Neural crest cell (in vitro differentiated cells): ENCODE measurements around the gene HOXC13. TPM values are rescaled to one million over a fixed set of nuclear protein-coding genes. Genes with fewer than 3 reads are reported as not detected.

Source experiments
- DNase-seq: peaks from one replicate; pipeline ENCODE4 v3.0.0; 2021; ENCODE audit warnings: low read depth, mixed read lengths, low spot score
- H3K27ac Mint-ChIP-seq: one replicate; pipeline ENCODE4 v1.8.0; 2021; ENCODE audit warnings: mild to moderate bottlenecking, mixed read lengths; ENCODE audit not compliant: unreplicated experiment
- H3K27me3 Mint-ChIP-seq: 2 replicates; pipeline ENCODE4 v1.8.0; 2021; ENCODE audit warnings: low read depth, mild to moderate bottlenecking, mixed read lengths
- H3K36me3 Mint-ChIP-seq: 2 replicates; pipeline ENCODE4 v1.8.0; 2021; ENCODE audit warnings: low read depth, mild to moderate bottlenecking, mixed read lengths
- H3K4me1 Mint-ChIP-seq: 2 replicates; pipeline ENCODE4 v1.8.0; 2021; ENCODE audit warnings: mixed read lengths
- H3K4me3 Mint-ChIP-seq: one replicate; pipeline ENCODE4 v1.8.0; 2021; ENCODE audit warnings: mild to moderate bottlenecking, mixed read lengths
- H3K9me3 Mint-ChIP-seq: 2 replicates; pipeline ENCODE4 v1.8.0; 2021; ENCODE audit warnings: mixed read lengths
- CTCF ChIP-seq: fragments of 200-600 bp; sonication (generic); conservative IDR thresholded peaks from 2 replicates; pipeline ENCODE4 v1.5.0; 2021; ENCODE audit warnings: antibody characterized with exemption, mild to moderate bottlenecking
- total RNA-seq: library from RNA; stranded (reverse); gene quantifications from 2 replicates; pipeline ENCODE4 v1.2.1, GENCODE V29; 2021

HOXC13 gene
- total RNA-seq, 1 donor from 2014 or later, result not detected

- DNase-seq, result no peak
- peaks cover 97% of the 10 kb centered on the region for H3K27me3 Mint-ChIP-seq
- TF ChIP-seq CTCF, result no peak
- no peaks in the 10 kb centered on the region for H3K4me1 Mint-ChIP-seq
- no peaks in the 10 kb centered on the region for H3K36me3 Mint-ChIP-seq
- H3K27ac Mint-ChIP-seq, result no peak overlapping the region
- H3K4me3 Mint-ChIP-seq, result no peak overlapping the region
- H3K9me3 Mint-ChIP-seq, result no peaks in the 10 kb centered on the region
Observed at GRCh38 chr12:53916788-53917655, 21.6 kb upstream of the HOXC13 start.

- H3K27me3 Mint-ChIP-seq, result peaks cover 99% of the 10 kb centered on the region
- H3K4me3 Mint-ChIP-seq, result no peak overlapping the region
- no peak for TF ChIP-seq CTCF
- H3K36me3 Mint-ChIP-seq, result no peaks in the 10 kb centered on the region
- DNase-seq, result no peak
- H3K4me1 Mint-ChIP-seq, result no peaks in the 10 kb centered on the region
- H3K9me3 Mint-ChIP-seq, result no peaks in the 10 kb centered on the region
- H3K27ac Mint-ChIP-seq, result no peak overlapping the region
Observed at GRCh38 chr12:53924521-53925405, 13.9 kb upstream of the HOXC13 start.

DNA sequence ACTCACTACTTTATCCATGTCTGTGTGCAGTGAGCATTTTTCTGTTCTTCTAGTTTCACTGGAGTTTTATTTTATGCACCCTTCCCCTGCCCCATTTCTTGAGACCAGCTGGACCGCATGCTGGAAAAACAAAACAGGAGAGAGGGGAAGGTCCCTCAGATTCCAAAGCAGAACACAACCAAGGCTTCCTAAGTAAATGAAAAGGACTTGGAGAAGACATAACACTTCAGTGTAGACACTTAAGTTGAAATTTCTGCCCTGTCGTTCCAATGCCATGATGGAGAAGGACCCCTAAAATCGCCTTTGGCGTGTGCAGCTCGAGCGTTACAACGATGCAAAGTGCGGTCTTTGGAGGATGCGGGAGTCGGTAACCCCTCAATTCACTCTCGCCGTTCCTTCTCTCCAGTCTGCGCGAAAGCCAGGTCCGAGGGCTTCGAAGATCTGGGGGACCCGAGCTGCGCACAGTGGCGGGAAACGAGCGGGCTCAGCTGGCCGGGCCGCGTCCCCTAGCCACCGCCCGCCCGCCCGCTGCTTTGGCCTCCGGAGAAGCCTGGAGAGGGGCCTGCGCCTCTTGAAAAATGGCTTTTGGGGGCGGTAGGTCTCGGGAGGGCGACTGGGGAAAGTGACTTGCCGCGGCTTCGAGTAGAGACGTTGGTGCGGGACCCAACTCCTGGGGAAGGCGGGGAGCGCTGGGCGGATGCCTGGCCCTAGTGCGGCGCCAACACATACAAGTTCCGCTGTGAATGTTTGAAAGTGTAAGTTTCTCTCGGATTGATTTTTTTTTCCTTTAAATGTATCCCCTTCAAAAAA is 11.2 kb upstream of the HOXC13 start:
- Mint-ChIP-seq H3K27ac (no peak overlapping the region), H3K9me3 (peaks cover 5% of the 10 kb centered on the region), H3K4me1 (no peaks in the 10 kb centered on the region), H3K27me3 (peaks cover 100% of the 10 kb centered on the region), H3K4me3 (no peak overlapping the region), H3K36me3 (peaks cover 4% of the 10 kb centered on the region)
- TF ChIP-seq CTCF, result no peak
- DNase-seq, result no peak

DNA sequence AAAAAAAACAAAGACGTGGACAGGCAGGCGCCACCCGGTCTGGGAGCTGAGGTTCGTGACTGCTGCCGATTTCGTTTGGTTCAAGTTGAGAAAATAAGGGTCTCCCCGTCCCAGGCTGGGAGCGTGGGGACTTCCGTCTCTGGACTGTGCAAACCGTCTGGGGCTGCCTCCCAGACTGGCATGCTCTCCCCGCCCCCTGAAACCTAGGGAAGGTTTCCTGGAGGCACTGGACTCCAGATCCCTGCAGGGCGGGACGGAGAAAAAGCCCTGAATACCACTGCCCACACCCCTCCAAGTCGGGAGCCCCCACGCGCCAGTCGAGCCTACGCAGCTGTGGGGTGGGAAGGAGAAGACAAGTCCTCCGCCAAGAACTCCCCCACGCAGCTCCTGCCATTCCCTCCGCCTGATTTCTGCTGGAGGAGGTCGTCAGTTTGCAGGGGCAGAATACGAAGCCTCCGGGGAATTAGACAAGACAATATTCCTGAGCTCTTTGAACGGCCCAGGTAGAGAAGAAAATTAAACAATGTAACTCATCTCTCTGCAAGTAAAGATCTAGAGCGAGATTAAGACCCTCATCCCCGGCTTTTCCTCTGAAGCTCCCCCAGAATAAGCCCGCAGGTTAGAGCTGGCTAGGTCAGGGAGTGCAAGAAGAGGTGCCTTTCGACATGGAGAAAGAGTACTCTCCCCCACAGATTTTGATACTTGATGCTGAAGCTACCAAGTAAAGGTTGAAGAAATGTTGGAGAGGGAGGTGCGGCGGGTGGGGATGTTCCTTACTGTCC is 10.4 kb upstream of the HOXC13 start:
- H3K4me1 Mint-ChIP-seq, result no peaks in the 10 kb centered on the region
- peaks cover 4% of the 10 kb centered on the region for H3K36me3 Mint-ChIP-seq
- no peak for DNase-seq
- peaks cover 100% of the 10 kb centered on the region for H3K27me3 Mint-ChIP-seq
- peaks cover 5% of the 10 kb centered on the region for H3K9me3 Mint-ChIP-seq
- no peak overlapping the region for H3K4me3 Mint-ChIP-seq
- H3K27ac Mint-ChIP-seq, result no peak overlapping the region
- no peak for TF ChIP-seq CTCF
